GM10266 (cell line): ENCODE data around the gene SEL1L3.
A peak's percentile ranks its signal among the peaks of the same experiment; 100 is the strongest.
"Not testable (repeated sequence)": the region's sequence is repeated elsewhere in the genome, so short reads cannot be mapped to it uniquely, and the experiment has no call there.

Source experiments
- DNase-seq: peaks from one replicate; pipeline ENCODE4 v3.0.0; 2012; ENCODE audit errors: extremely low spot score
- TF ChIP-seq, protein P1 (sequence below): IDR thresholded peaks from 2 replicates; pipeline ENCODE4 v1.5.1; 2012; ENCODE audit warnings: mild to moderate bottlenecking, low read depth; ENCODE audit not compliant: control insufficient read depth, insufficient read depth; ENCODE audit errors: missing control alignments

SEL1L3 gene

DNA sequence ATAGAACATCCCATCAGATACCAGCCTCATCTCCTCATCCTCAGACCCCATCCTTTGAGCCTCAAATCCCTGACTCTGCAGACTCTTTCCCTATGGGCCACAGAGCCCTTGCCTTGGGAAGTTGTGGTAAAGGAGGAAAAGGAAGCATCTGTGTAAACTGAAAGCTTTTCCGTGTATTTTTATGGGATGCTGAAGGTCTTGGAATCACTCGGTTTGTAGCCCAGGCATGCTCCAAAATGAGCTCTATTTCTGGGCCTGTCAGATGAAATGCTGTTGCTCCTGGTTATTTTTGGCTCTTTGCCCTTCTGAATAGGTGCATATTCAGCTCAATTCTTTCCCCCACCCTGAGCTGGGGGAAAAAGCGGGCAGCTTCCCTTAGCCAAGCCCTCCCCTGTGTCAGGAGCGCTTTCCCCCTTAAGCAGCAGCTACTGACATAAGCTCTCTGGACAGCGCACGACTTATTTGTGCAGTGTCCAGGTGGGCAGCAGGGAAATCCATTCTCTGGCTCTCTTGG, 5.0 kb upstream of the SEL1L3 start:
- no peak for DNase-seq
- TF ChIP-seq, protein P1, sequence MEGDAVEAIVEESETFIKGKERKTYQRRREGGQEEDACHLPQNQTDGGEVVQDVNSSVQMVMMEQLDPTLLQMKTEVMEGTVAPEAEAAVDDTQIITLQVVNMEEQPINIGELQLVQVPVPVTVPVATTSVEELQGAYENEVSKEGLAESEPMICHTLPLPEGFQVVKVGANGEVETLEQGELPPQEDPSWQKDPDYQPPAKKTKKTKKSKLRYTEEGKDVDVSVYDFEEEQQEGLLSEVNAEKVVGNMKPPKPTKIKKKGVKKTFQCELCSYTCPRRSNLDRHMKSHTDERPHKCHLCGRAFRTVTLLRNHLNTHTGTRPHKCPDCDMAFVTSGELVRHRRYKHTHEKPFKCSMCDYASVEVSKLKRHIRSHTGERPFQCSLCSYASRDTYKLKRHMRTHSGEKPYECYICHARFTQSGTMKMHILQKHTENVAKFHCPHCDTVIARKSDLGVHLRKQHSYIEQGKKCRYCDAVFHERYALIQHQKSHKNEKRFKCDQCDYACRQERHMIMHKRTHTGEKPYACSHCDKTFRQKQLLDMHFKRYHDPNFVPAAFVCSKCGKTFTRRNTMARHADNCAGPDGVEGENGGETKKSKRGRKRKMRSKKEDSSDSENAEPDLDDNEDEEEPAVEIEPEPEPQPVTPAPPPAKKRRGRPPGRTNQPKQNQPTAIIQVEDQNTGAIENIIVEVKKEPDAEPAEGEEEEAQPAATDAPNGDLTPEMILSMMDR, result no peak

DNA sequence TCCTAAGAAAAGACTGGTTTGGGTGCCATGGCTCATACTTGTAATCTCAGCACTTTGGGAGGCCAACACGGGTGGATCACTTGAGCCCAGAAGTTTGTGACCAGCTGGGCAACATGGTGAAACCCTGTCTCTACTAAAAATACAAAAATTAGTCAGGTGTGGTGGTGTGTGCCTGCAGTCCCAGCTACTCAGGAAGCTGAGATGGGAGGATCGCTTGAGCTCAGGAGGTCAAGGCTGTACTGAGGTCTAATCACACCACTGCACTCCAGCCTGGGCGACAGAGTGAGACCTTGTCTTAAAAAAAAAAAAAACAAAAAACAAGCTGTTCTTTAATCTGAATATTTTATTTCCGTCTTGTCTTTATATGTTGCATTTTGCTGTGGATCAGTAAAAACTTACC, 3.6 kb upstream of the SEL1L3 start:
- DNase-seq, result not testable (repeated sequence)

DNA sequence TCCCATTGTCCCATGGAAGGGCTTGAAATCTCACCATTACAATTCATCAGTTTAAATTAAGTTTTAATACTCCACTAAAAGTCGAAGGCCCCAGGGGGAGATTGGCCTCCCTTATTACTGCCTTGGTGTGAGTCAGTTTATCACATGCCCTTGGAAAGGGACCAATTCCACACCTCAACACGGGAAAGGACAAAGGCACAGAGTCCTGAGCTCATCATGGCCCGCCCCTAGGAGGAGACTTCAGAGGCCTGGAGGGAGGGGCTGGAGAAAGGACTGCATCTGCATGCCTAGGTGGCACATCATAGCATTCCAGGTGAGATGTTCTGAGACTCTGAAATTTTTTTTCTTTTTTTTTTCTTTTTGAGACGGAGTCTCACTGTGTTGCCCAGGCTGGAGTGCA, 2.8 kb upstream of the SEL1L3 start:
- TF ChIP-seq, protein P1, result no peak
- no peak for DNase-seq

GRCh38 chr4:25863831-25864418, 1.1 kb upstream of the SEL1L3 start:
- DNase-seq, result no peak
- TF ChIP-seq, protein P1, result no peak

DNA sequence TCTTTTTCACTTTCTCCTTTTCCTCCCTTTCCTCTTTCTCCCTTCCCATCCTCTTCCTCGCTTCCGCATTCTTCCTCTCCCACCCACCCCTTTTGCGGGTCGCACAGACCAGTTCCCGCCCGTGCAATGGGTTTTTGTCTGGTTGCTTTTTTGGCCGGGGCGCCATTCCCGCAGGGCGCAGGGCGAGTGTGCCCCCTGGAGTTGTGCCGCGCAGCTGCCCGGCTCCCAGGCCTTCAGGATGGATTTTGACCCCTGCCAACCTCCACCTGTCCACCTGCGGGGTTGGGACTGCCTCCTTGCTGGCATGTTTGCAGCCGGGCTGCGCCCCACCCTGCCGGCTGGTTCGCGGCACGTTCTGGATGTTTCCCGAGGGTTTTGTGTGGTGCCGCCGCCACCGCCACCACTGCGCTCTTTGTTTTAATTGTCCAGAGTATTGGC, 578 bp upstream of the SEL1L3 start:
- DNase-seq, result no peak

DNA sequence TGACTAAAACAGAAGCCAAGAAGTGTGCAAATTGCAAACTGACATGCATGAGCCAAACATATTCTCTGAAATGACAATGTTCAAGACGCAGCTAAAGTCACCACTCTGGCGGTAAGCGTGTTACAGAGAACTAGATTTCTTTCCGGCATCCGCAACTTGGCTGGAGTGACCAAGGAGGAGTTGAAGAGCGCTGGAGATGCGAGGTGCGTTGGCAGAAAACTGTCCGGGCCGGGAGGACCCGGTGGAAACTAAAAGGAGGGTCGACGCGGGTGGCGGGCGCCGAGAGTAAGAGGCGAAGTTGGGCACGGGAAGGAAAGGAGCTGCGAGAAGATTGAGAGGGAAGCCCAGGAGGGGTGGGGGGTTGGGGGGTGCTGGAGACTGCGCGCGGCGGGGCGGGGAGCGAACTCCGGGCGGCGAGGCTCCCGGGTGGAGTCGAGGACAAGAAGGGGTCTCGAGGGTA, 807 bp downstream of the SEL1L3 start:
- peak; percentile 61 for DNase-seq
- TF ChIP-seq, protein P1, result no peak

More for the DNA sequence above, 578 bp upstream of the SEL1L3 start:
- TF ChIP-seq, protein P1, result peak; percentile 38

GRCh38 chr4:25861280-25861950, 1.4 kb downstream of the SEL1L3 start:
- DNase-seq, result no peak
- TF ChIP-seq, protein P1, result no peak
